Astrocyte of the hippocampus (primary cell): ENCODE results near the gene KCNQ4.

Experiments
- DNase-seq: peaks from one replicate; pipeline ENCODE4 v3.0.0; 2011; ENCODE audit warnings: low read depth, low spot score

KCNQ4 gene

GRCh38 chr1:40777224-40777970, 6.2 kb upstream of the KCNQ4 start:
- no peak for DNase-seq

GRCh38 chr1:40780678-40781607, 2.6 kb upstream of the KCNQ4 start:
- DNase-seq, result no peak

- DNase-seq, result no peak
Observed at GRCh38 chr1:40781608-40781971, 2.0 kb upstream of the KCNQ4 start.

GRCh38 chr1:40782371-40782956, 1.1 kb upstream of the KCNQ4 start:
- DNase-seq, result peak; percentile 41

GRCh38 chr1:40784141-40784770, 669 bp downstream of the KCNQ4 start:
- DNase-seq, result peak; percentile 41

GRCh38 chr1:40784771-40785151, 1.2 kb downstream of the KCNQ4 start:
- DNase-seq, result no peak

GRCh38 chr1:40785446-40785845, 1.9 kb downstream of the KCNQ4 start:
- DNase-seq, result no peak

GRCh38 chr1:40786171-40786994, 2.8 kb downstream of the KCNQ4 start:
- no peak for DNase-seq

- DNase-seq, result no peak
Observed at GRCh38 chr1:40786995-40787705, 3.6 kb downstream of the KCNQ4 start.

- DNase-seq, result no peak
Observed at GRCh38 chr1:40787737-40788560, 4.4 kb downstream of the KCNQ4 start.

- no peak for DNase-seq
Observed at GRCh38 chr1:40788561-40789341, 5.2 kb downstream of the KCNQ4 start.

GRCh38 chr1:40789342-40789598, 5.7 kb downstream of the KCNQ4 start:
- DNase-seq, result no peak

- DNase-seq, result no peak
Observed at GRCh38 chr1:40789661-40790430, 6.3 kb downstream of the KCNQ4 start.

GRCh38 chr1:40792036-40792435, 8.4 kb downstream of the KCNQ4 start:
- no peak for DNase-seq

- DNase-seq, result no peak
Observed at GRCh38 chr1:40793617-40794016, 10.0 kb downstream of the KCNQ4 start.

- DNase-seq, result no peak
Observed at GRCh38 chr1:40794048-40794447, 10.5 kb downstream of the KCNQ4 start.

- DNase-seq, result no peak
Observed at GRCh38 chr1:40794974-40795715, 11.6 kb downstream of the KCNQ4 start.
